Activated CD8-positive, alpha-beta memory T cell treated with anti-CD3 and anti-CD28 coated beads, Interleukin-2, amount 50 U/mL, for 48 hours (primary cell): ENCODE results near the gene CTXND2.
"Not testable (repeated sequence)": the region's sequence is repeated elsewhere in the genome, so short reads cannot be mapped to it uniquely, and the experiment has no call there.

Source experiments
- DNase-seq: peaks from one replicate; pipeline ENCODE4 v3.0.0-alpha.2; 2020

Gene CTXND2

GRCh38 chr1:150887018-150887417 is at the start of gene CTXND2:
TSS of gene CTXND2 (plus strand) at chr1:150887136. CDS start at chr1:150912315, 25,179 bp downstream.
- no peak for DNase-seq

DNA sequence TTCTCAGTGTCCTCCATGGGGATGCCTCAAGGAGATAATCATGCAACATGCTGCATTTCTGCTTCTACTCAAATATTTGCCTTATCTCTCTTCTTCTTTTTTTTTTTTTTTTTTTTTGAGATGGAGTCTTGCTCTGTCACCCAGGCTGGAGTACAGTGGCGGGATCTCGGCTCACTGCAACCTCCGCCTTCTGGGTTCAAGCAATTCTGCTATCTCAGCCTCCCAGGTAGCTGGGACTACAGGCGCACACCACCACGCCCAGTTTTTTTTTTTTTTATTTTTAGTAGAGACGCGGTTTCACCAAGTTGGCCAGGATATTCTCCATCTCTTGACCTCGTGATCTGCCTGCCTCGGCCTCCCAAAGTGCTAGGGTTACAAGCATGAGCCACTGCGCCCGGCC is 46.1 kb upstream of the CTXND2 start:
- not testable (repeated sequence) for DNase-seq

- DNase-seq: no peak
These were observed 45.3 kb upstream of the CTXND2 start for GRCh38 chr1:150841626-150842025.

- no peak for DNase-seq
These were observed 44.6 kb upstream of the CTXND2 start for GRCh38 chr1:150842343-150842742.

DNA sequence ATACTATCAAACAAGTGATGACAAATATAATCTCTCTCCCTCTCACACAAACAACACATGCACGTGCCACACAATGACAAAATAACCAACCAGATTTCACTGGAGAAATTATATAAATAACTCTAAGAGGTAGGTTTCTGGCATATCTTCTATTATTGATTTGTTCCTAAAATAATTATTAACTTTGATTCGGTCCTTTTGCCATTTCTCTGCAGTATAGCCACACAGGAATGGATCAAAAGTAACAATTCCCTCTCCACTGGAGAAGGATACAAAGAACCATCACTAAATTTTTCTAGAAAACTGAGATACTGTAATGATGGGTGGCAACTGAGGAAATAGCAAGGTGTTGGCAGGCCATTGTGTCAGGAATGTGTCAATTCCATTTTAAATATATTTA is 44.0 kb upstream of the CTXND2 start:
- DNase-seq: no peak

- DNase-seq: no peak
These were observed 43.5 kb upstream of the CTXND2 start for GRCh38 chr1:150843474-150843873.

DNA sequence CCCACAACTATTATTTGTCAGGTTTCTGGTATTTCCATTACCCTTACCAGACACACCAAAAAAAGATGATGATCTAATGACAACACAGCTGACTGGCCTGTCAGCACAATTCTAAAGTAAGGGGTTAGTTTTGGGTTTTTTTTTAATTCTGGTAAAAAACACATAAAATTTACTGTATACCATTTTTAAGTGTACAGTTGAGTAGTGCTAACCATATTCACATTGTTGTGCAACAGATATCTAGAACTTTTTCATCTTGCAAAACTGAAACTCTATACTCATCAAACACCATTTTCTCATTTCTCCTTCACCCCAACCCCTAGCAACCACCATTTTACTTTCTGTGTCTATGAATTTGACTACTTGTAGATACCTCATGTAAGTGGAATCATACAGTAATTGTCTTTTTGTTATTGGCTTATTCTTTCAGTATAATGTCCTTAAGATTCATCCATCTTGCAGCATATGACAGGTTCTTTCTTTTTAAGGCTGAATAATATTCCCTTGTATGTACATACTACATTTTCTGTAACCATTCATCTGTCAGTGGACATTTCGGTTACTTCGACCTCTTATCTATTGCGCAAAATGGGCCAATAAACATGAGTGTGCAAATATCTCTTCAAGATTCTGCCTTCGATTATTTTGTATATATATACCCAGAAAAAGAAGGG is 40.3 kb upstream of the CTXND2 start:
- no peak for DNase-seq

DNA sequence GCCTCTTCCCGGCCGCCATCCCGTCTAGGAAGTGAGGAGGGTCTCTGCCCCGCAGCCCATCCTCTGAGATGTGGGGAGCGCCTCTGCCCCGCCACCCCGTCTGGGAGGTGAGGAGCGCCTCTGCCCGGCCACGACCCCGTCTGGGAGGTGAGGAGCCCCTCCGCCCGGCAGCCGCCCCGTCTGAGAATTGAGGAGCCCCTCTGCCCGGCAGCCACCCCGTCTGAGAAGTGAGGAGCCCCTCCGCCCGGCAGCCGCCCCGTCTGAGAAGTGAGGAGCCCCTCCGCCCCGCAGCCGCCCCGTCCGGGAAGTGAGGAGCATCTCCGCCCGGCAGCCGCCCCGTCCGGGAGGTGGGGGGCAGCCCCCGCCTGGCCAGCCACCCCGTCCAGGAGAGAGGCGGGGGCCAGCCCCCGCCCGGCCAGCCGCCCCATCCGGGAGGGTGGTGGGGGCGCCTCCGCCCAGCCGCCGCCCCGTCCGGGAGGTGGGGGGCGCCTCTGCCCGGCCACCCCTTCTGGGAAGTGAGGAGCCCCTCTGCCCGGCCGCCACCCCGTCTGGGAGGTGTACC is 36.1 kb upstream of the CTXND2 start:
- DNase-seq: not testable (repeated sequence)

DNA sequence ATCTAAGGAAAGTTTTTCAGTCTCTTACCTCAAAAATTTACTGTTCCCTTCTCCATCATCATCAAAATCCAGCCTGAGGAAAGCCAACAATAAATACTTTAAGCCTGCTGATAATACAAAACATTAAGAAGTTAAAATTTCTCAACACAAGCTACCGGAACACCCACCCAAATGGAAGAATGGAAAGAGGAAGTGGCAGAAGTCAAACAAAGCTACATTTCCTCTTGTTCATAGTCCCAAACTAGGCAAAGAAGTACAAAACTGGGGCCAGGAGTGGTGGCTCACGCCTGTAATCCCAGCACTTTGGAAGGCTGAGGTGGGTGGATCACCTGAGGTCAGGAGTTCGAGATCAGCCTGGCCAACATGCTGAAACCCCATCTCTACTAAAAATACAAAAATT is 34.2 kb upstream of the CTXND2 start:
- DNase-seq: not testable (repeated sequence)

DNA sequence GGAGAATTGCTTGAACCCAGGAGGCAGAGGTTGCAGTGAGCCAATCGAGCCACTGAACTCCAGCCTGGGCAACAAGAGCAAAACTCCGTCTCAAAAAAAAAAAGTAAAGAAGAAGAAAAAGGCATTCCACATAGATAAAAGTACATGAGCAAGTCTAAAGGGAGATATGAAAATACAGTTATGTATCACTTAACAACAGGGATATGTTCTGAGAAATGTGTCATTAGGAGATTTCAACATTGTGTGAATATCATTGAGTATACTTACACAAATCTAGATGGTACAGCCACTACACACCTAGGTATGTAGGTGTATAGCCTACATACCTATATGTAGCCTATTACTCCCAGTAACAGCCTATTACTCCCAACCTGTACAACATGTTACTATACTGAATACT is 23.2 kb upstream of the CTXND2 start:
- no peak for DNase-seq

GRCh38 chr1:150864200-150864599 is 22.7 kb upstream of the CTXND2 start:
- DNase-seq: not testable (repeated sequence)

GRCh38 chr1:150869683-150870082 is 17.3 kb upstream of the CTXND2 start:
- no peak for DNase-seq

DNA sequence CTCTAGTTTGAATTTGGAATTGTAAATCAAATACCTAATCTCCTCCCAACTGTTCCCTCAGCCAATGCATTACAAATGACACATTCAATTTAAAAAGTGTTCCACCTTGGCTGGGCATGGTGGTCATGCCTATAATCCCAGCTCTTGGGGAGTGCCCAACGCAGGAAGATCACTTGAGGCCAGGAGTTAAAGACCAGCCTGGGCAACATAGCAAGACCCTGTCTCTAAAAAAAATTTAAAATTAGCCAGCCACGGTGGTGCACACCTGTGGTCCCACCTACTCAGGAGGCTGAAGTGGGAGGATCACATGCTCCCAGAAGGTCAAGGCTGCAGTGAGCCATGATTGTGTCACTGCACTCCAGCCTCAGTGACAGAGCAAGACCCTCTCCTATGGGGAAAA is 14.4 kb upstream of the CTXND2 start:
- no peak for DNase-seq

DNA sequence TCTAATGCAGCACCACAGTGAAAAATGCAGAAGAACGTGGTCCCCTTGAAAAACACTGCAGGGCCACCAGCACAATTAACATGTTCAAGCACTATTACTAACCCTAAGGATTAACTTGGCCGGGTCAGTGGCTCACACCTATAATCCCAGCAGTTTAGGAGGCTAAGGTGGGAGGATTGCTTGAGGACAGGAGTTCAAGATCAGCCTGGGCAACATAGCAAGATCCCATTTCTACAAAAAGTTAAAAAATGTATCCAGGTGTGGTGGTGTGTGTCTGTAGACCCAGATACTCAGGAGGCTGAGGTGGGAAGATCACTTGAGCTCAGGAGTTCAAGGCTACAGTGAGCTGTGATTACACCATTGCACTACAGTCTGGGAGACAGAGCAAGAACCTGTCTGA is 13.4 kb upstream of the CTXND2 start:
- no peak for DNase-seq

GRCh38 chr1:150874455-150875196 is 12.3 kb upstream of the CTXND2 start:
- DNase-seq: no peak

DNA sequence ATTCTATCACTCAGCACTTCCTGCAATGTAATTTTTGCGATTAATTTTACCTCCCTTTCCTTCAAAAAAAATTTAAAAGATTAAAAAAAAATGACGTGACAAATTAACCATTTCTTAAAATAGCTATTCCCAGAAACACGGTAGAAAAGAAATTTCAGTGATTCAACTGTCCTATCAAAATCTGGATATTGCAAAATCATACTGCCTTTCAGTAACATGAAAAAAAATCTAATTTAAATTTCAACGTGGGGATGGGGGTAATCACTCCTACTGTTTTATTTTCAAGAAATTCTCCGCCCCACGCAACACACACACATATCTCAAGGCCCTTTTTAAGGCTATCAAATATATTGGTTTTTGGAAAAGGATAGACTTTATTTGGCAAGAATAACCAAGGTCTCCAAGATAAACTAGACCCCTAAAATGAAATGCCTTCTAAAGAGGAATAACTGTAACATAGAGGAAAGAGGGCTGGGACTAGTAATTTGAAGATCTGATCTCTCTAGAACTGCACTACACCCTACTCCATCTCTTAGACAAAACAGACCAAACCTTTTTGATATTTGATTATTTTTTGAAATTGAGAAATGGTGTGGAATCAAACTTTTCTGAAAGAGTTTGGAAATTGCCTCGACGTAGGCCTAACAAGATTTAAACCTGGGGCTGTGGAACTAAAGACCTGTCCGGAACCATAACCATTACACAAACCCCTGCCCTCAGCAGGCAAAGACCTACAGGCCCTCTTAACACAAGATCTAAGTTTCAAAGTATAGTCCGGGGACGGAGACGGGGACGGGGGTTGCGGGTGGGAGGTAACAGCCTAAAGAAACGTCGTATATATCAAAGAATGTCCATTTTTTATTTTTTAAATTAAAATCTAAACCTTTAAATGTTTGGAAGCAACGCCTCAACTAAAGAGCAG is 11.5 kb upstream of the CTXND2 start:
- DNase-seq: no peak

DNA sequence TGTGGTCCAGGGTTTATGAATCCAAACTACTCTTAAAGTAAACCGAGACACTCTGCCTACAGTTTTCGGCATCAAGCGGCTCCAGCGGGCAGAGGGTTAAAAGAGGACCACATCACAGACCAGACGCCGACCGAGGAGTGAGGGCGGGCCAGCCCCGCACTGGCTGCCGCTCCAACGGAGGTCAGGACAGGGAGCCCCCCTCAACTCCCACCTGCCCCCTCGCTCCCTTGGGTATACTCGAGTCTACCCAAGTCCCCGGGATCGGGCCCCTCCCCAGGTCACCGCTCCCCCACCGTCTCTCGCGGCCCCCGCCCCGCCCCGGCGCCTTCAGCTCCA is 10.8 kb upstream of the CTXND2 start:
- no peak for DNase-seq

- not testable (repeated sequence) for DNase-seq
These were observed 8.0 kb upstream of the CTXND2 start for GRCh38 chr1:150878931-150879330.

DNA sequence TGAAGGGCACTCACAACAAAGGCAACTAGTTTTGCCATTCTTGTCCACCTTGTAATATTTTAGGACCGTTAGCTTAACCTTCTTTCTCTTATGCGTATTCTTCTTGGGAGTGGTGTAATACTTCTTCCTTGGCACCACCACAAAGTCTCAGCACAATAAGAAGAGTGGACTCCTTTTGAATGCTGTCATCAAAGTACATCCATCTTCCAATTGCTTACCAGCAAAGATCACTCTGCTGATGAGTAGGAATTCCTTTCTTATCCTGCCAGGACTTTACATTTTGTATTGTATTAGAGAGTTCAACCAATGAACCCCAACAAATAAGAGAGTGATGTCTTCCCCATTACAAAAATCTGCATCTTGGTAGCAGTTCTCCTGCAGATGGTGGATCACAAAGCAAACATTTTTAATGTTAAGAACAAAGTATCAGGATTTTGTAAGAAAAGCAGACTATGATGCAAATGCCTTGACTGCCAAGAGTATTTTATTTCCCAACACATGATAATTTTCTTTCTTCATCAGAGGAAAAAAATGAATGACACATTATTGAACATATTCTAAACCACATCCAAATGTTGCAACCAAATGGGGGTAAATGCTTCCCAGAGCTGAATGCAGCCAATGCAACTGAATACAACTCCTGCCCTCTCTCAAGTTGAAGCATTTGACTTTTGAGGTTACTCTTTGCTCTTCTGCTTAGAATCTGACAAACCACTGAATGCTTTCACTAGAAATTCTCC is 5.4 kb upstream of the CTXND2 start:
- DNase-seq: no peak

DNA sequence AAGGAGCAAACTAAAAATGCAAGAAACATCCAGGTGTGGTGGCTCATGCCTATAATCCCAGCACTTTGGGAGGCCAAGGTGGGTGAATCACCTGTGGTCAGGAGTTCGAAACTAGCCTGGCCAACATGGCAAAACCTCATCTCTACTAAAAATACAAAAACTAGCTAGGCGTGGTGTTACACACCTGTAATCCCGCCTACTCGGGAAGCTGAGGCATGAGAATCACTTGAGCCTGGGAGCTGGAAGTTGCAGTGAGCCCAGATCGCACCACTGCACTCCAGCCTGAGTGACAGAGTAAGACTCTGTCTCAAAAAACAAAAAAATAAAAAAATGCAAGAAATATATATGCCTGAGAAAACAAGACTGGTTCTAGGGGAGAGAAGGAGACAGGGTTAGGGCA is 3.8 kb upstream of the CTXND2 start:
- not testable (repeated sequence) for DNase-seq

- DNase-seq: no peak
These were observed 1.8 kb downstream of the CTXND2 start for GRCh38 chr1:150888727-150889126.

DNA sequence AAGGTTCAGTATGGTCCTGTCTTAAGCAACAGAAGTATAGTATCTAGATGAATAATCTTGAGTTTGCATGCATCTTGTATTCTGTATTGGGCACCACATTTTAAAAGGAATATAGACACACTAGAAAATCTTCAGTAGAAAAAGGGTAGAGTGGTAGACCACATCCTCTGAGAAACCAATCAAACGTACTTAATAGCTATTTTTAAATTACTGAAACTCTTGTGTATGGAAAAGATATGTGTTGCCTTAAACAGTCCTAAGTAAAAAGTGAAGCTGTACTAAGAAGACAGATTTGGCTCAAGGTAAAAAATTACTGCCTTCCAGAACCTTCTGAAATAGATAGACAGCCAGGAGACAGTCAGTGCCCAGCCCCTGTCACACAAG is 3.1 kb downstream of the CTXND2 start:
- no peak for DNase-seq
